Measurements from ENCODE around the gene SH2D3C.

Gene SH2D3C

DNA sequence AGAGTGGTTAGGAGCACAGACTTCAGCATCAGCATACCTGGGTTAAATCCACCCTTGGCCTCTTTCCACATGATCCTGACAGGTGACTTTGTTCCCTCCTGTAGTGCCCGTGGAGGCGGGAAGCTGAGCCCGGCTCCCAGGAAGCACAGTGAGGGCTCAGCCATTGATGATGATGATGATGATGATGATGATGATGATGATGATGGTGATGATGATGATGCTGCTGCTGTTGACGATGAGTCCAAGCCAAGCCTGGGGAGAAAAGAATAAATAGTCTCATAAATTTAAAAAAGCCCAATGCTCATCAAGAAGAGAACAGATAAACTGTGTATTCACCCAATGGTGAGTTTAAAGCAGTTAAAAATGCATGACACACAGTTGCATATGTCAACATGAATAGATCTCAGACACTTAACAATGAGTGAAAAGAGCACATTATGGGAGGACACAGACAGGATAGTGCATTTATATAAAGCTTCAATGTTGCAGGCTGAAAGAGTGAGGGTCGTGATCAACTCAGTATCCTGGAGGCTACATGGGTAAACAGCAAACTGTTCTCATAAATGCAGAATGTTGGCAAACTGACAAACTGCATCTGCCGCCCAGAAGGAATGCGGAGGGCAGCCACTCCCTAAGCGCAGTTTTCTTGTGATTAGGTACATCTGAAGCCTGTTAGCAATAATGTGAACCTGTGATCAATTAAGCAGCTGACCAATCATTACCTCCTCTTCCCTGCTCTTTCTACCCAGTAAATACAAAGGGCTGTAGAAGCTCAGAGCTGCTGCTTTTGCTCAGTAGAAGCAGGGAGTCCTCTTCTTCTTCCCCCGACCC is 83.4 kb downstream of the SH2D3C start:
- DNase-seq = no peak

DNA sequence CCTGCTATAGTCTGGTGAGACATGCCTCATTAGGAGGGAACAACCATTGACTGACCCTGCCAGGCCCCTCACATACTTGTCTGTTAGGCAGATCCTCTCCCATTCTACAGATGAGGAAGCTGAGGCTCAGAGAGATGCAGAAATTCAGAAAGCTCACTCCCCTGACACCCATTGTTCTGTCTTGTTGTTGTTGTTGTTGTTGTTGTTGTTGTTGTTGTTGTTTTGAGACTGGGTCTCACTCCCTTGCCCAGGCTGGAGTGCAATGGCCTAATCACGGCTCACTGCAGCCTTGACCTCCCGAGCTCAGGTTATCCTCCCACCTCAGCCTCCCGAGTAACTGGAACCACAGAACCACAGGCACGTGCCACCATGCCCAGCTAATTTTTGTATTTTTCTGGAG is 84.8 kb downstream of the SH2D3C start:
- DNase-seq = no peak

- DNase-seq = no peak
These were observed 85.3 kb downstream of the SH2D3C start for GRCh38 chr9:127693143-127693542.

GRCh38 chr9:127692071-127692470 is 86.4 kb downstream of the SH2D3C start:
- DNase-seq = no peak

DNA sequence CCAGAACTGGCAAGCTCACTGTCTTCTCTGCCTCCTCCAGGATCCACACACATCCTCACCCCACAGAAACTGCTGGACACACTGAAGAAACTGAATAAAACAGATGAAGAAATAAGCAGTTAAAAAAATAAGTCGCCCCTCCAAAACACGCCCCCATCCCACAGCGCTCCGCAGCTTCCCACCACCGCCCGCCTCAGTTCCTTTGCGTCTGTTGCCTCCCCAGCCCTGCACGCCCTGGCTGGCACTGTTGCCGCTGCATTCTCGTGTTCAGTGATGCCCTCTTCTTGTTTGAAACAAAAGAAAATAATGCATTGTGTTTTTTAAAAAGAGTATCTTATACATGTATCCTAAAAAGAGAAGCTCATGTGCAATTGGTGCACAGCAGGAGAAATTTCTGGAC is 87.7 kb downstream of the SH2D3C start:
- DNase-seq = no peak

DNA sequence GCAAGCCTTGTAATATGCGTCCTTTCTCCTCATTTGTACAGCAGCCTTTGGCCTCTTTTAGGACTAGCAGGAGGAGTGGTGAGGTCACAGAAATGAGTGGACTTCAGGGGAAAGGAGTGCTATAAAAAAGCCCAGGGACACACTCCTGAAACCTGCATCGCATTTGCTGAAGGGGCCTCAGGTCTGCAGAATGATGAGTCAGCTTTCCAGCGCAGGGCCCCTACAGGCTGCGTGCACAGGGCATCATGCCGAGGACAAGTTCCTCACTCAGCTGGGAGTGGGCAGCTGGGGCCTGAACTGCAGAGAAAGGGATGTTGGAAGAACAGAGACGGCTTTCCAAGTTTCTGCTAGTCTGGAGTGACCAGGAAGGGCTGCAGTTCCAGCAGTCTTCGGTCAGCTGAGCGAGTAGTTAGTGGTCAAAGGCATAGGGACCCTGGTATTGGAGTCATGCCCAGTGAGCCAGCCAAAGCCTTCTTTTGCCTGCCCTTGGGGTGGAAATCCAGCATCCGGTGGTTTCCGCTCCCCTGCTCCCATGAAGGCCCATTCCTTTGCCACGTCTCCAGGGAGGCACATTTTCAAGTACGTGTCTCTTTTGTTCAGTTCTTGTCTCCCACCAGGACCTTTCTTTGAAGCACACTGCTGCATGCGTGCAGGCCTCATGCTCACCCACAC is 89.0 kb downstream of the SH2D3C start:
- DNase-seq = no peak

All from NCI-H524 (cell line).